Head of caudate nucleus (tissue), 42 donors: ENCODE measurements around the gene MGRN1.
A peak's percentile ranks its signal among the peaks of the same experiment; 100 is the strongest.

Experiments
- DNase-seq, 42 donors: peaks; one replicate each; pipeline versions ENCODE4 v3.0.0 to v3.0.0-alpha.2; 2020 to 2021; ENCODE audit warnings: mixed read lengths in 7 of 42
- intact Hi-C: fragments of 100-400 bp; cut with DNase I; formaldehyde crosslinking; loops from one replicate; pipeline ENCODE4 v1.15.0; 2022

MGRN1 gene

GRCh38 chr16:4690946-4691665 lies 66.5 kb downstream of the MGRN1 start:
- intact Hi-C loops = no loop called here
- DNase-seq = no peak

- DNase-seq = no peak
- intact Hi-C loops = no loop called here
Observed at GRCh38 chr16:4691666-4692412, 67.2 kb downstream of the MGRN1 start.

GRCh38 chr16:4692460-4693295 lies 68.1 kb downstream of the MGRN1 start:
- DNase-seq = peak in 2 of 42 donors; percentile 18 to 57
- intact Hi-C loops = no loop called here

- intact Hi-C loops = no loop called here
- DNase-seq = peak; percentile 92 to 99 (median 97)
Observed at GRCh38 chr16:4693296-4693955, 68.8 kb downstream of the MGRN1 start, which contains the start of gene NUDT16L1. Gene NUDT16L1 (plus strand): TSS chr16:4693562. CDS start chr16:4693727, 165 bp downstream.

- peak in 35 of 42 donors; percentile 30 to 71 (median 56) for DNase-seq
- intact Hi-C loops = no loop called here
Observed at GRCh38 chr16:4693956-4694641, 69.5 kb downstream of the MGRN1 start.

- DNase-seq = peak in 40 of 42 donors; percentile 45 to 86 (median 66)
- intact Hi-C loops = loop anchor here (5.0 kb wide), 1 partner anchor 262 kb away; the partner anchor contains the start of gene SEC14L5
Observed at GRCh38 chr16:4694642-4695451, 70.2 kb downstream of the MGRN1 start.

GRCh38 chr16:4695473-4696171 lies 71.0 kb downstream of the MGRN1 start:
- intact Hi-C loops = loop anchor here (5.0 kb wide), 1 partner anchor 262 kb away; the partner anchor contains the start of gene SEC14L5
- DNase-seq = no peak

- no peak for DNase-seq
- intact Hi-C loops = loop anchor here (5.0 kb wide), 1 partner anchor 261 kb away; the partner anchor contains the start of gene SEC14L5
Observed at GRCh38 chr16:4696172-4696904, 71.7 kb downstream of the MGRN1 start.

GRCh38 chr16:4696905-4697847 lies 72.5 kb downstream of the MGRN1 start:
- DNase-seq = no peak
- intact Hi-C loops = loop anchor here (5.0 kb wide), 1 partner anchor 260 kb away; the partner anchor contains the start of gene SEC14L5

- DNase-seq = no peak
- intact Hi-C loops = loop anchor here (5.0 kb wide), 1 partner anchor 259 kb away; the partner anchor contains the start of gene SEC14L5
Observed at GRCh38 chr16:4697848-4698291, 73.2 kb downstream of the MGRN1 start.

- no peak for DNase-seq
Observed at GRCh38 chr16:4698321-4699045, 73.9 kb downstream of the MGRN1 start.

GRCh38 chr16:4699046-4699556 lies 74.5 kb downstream of the MGRN1 start:
- intact Hi-C loops = loop anchor here (5.0 kb wide), 1 partner anchor 258 kb away; the partner anchor contains the start of gene SEC14L5
- DNase-seq = no peak

More at GRCh38 chr16:4698321-4699045, 73.9 kb downstream of the MGRN1 start:
- intact Hi-C loops = loop anchor here (5.0 kb wide), 1 partner anchor 259 kb away; the partner anchor contains the start of gene SEC14L5

- intact Hi-C loops = no loop called here
- peak in 12 of 42 donors; percentile 22 to 82 (median 57) for DNase-seq
Observed at GRCh38 chr16:4700380-4700996, 75.9 kb downstream of the MGRN1 start.
